GM23338 (cell line): Measurements from ENCODE around the gene PSMD3.

Experiments used
- CREB1 ChIP-seq: fragments of 250-450 bp; sonication (Bioruptor Pico); IDR thresholded peaks from 2 replicates; pipeline ENCODE4 v1.5.0; 2020; ENCODE audit warnings: low read depth, mild to moderate bottlenecking, moderate library complexity
- CTCF ChIP-seq, 2 experiments: fragments of 200-600 bp in 1 of 2; sonication (generic) in 1 of 2; conservative IDR thresholded peaks; 2 replicates each; pipeline versions ENCODE4 v1.5.1 to v1.6.1; 2016 to 2017; ENCODE audit warnings: antibody characterized with exemption in 2 of 2, low read depth in 2 of 2, mild to moderate bottlenecking in 2 of 2, moderate library complexity in 1 of 2
- EZH2 ChIP-seq: fragments of 200-600 bp; sonication (generic); IDR thresholded peaks from one replicate; pipeline ENCODE4 v1.8.0; 2017; ENCODE audit warnings: antibody characterized with exemption, mild to moderate bottlenecking, low read depth; ENCODE audit not compliant: unreplicated experiment
- POLR2AphosphoS5 ChIP-seq: IDR thresholded peaks from 2 replicates; pipeline ENCODE4 v1.6.1; 2016; ENCODE audit warnings: antibody characterized with exemption, low read depth
- ZNF331 ChIP-seq: fragments of 250-450 bp; sonication (Bioruptor Pico); IDR thresholded peaks from 2 replicates; pipeline ENCODE4 v1.5.0; 2020; ENCODE audit warnings: low read depth, mild to moderate bottlenecking, moderate library complexity

GRCh38 chr17:39944393-39944711, 36.3 kb upstream of the PSMD3 start:
- TF ChIP-seq CTCF (conservative IDR thresholded peaks at IDR 0.05; ENCODE audit: low read depth in 2 of 2) = no peak
- TF ChIP-seq POLR2AphosphoS5 = no peak
- TF ChIP-seq CREB1 (CRISPR knock-in tag) = no peak
- TF ChIP-seq EZH2 = no peak
- TF ChIP-seq ZNF331 (CRISPR knock-in tag) = no peak
